Endothelial cell of umbilical vein (primary cell): Measurements from ENCODE around the gene CHST7.

Source experiments
- JUN ChIP-seq: IDR thresholded peaks from 2 replicates; pipeline ENCODE4 v1.6.1; 2011; ENCODE audit warnings: borderline replicate concordance, low read depth; ENCODE audit not compliant: insufficient read length, insufficient read depth
- TF ChIP-seq, protein P1 (sequence below), 2 donors: IDR thresholded peaks; 1 replicate in 1 of 2; 2 replicates in 1 of 2; pipeline ENCODE4 v1.5.1; 2011; ENCODE audit warnings: low read length in 2 of 2, mild to moderate bottlenecking in 2 of 2, moderate library complexity in 2 of 2, control low read depth in 1 of 2, inconsistent platforms in 1 of 2, low read depth in 1 of 2; ENCODE audit not compliant: insufficient read depth in 1 of 2; ENCODE audit errors: extremely low read depth in 1 of 2

DNA sequence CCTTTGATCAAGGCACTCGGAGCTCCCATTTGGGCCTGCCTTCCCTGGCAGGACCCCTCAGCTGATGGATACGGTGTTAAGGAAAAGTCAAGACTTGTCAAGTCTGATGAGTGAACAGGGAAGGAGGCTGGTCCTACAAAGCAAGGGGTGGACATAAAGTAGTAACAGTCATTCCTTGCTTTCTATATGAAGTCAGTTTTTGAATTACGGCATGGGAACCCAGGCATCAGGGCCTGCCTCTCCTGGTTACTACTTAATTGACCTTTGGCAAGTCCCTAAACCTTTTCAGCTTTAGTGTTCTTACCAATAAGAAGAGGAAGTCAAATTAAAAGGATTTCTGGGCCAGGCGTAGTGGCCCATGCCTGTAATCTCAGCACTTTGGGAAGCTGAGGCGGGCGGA lies 7.0 kb downstream of the CHST7 start:
- no peak for TF ChIP-seq JUN
- TF ChIP-seq, protein P1, sequence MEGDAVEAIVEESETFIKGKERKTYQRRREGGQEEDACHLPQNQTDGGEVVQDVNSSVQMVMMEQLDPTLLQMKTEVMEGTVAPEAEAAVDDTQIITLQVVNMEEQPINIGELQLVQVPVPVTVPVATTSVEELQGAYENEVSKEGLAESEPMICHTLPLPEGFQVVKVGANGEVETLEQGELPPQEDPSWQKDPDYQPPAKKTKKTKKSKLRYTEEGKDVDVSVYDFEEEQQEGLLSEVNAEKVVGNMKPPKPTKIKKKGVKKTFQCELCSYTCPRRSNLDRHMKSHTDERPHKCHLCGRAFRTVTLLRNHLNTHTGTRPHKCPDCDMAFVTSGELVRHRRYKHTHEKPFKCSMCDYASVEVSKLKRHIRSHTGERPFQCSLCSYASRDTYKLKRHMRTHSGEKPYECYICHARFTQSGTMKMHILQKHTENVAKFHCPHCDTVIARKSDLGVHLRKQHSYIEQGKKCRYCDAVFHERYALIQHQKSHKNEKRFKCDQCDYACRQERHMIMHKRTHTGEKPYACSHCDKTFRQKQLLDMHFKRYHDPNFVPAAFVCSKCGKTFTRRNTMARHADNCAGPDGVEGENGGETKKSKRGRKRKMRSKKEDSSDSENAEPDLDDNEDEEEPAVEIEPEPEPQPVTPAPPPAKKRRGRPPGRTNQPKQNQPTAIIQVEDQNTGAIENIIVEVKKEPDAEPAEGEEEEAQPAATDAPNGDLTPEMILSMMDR (IDR thresholded peaks at IDR 0.05; ENCODE audit: extremely low read depth in 1 of 2, insufficient read depth in 1 of 2, low read depth in 1 of 2, low read length in 2 of 2): no peak
